A549 treated with RU486 at 1 μM for 4 hours (cell line): ENCODE data around the gene MPHOSPH9. TPM values are rescaled to one million over a fixed set of nuclear protein-coding genes. Genes with fewer than 3 reads are reported as not detected.

Experiments used
- total RNA-seq: library from RNA; stranded (reverse); fragments of 200-300 nt; extraction: Qiagen RNA extraction; gene quantifications from 5 replicates; pipeline ENCODE4 v1.2.3, GENCODE V29; 2022; ENCODE audit warnings: low read depth

Gene MPHOSPH9, protein sequence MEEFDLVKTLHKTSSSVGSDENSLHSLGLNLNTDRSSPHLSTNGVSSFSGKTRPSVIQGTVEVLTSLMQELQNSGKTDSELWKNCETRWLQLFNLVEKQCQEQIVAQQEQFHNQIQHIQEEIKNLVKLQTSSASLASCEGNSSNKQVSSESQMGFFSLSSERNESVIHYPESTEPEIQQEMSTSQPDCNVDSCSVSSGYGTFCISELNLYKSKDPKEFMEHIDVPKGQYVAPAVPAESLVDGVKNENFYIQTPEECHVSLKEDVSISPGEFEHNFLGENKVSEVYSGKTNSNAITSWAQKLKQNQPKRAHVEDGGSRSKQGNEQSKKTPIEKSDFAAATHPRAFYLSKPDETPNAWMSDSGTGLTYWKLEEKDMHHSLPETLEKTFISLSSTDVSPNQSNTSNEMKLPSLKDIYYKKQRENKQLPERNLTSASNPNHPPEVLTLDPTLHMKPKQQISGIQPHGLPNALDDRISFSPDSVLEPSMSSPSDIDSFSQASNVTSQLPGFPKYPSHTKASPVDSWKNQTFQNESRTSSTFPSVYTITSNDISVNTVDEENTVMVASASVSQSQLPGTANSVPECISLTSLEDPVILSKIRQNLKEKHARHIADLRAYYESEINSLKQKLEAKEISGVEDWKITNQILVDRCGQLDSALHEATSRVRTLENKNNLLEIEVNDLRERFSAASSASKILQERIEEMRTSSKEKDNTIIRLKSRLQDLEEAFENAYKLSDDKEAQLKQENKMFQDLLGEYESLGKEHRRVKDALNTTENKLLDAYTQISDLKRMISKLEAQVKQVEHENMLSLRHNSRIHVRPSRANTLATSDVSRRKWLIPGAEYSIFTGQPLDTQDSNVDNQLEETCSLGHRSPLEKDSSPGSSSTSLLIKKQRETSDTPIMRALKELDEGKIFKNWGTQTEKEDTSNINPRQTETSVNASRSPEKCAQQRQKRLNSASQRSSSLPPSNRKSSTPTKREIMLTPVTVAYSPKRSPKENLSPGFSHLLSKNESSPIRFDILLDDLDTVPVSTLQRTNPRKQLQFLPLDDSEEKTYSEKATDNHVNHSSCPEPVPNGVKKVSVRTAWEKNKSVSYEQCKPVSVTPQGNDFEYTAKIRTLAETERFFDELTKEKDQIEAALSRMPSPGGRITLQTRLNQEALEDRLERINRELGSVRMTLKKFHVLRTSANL
- total RNA-seq, result 19.3 to 27.6 TPM (median 20.5 TPM) in 5 replicates

DNA sequence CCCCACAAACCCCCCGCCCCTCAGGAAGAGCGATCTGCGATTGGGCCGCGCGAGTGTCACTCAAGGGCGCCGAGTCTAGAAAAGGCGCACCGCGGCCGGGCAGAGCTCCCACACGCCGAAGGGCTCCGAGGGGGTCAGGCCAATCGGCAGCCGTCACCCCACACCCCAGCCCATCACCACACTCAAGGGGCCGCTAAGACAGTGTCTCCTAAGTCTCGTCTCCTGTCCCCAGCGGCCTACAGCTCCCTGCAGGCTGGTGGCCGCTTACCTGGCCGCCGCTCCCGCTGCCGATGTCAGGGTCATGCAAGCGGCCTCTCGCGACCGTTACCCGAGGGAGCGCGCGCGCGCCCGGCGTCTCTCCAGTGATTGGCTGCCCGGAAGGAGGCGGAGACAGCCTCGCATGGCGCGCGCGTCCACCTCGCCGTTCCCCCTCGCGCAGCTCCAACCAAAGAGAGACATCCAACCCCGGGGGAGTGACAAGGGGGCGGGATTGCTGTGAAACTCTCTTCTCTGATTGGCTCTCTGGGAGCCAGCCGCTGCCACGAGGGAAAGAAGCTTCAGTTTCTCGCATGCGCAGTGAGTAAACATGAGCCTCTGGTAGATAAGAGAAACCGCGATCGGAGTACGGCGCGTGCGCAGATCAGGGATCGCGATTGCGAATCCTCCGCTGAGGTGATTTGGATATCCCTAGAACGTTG, at the start of gene MPHOSPH9, which contains the start of gene MTRFR:
Gene MPHOSPH9 (minus strand): TSS at position 335 of the 698 bp plus-strand sequence. CDS start 2,777 bp downstream, outside the sequence.
Gene MTRFR (plus strand): TSS at position 630 of the 698 bp plus-strand sequence. CDS start 20,239 bp downstream, outside the sequence.

DNA sequence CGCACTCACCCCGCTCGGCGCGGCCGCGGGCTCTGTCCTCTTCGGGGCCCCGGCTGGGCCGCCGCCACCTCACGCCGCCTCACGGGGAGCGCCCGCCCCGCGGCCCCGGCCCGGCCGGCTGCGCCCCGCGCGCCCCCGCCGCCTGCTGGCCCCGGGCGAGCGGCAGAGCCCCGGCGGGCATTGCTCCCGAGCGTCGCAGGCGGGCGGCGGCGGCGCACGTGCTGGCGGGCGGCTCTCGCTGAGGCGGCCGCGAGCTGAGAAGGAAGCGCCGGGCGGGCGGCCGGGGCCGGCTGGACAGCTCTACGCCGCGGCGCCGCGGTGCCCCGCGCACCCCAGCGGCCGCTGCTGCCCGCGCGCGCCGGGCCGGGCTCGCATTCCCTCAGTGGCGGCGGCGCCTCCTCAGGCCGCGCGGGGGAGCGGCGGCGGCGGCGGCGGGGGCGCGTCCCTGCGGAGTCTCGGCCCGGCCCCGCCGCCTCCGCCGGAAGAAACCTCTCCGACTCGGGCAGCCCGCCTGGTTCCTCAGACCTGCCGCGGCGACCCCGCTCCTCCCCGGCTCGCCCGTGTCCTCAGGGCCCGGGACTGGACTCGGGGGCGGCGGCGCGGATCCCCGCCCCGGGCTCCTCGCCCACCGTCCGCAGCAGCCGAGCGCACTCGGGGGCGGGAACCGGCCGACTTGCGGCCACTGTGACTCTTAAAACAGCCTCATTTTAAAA, 82.0 kb downstream of the MPHOSPH9 start, which contains the start of gene PITPNM2:
Gene PITPNM2 (minus strand): TSS at position 347 of the 713 bp plus-strand sequence. CDS start 116,500 bp downstream, outside the sequence.

Other genes starting within 250 kb of the MPHOSPH9 start
- gene PITPNM2, start 82.1 kb downstream of the MPHOSPH9 start, total RNA-seq, result 11.7 to 20.3 TPM (median 16.9 TPM) in 5 replicates
- gene MTRFR, start 295 bp upstream of the MPHOSPH9 start, total RNA-seq, result 13.9 to 21.5 TPM (median 16.6 TPM) in 5 replicates
- 97.7 to 187 TPM (median 163 TPM) in 5 replicates for gene CDK2AP1, start 38.7 kb upstream of the MPHOSPH9 start, total RNA-seq
- gene SBNO1, start 131.7 kb upstream of the MPHOSPH9 start, total RNA-seq, result 15.7 to 27.7 TPM (median 25.3 TPM) in 5 replicates
- 48.6 to 55.5 TPM (median 53.9 TPM) in 5 replicates for gene KMT5A, start 151.0 kb upstream of the MPHOSPH9 start, total RNA-seq
- 1.5 to 1.7 TPM (median 1.7 TPM) in 5 replicates for gene RILPL2, start 203.5 kb upstream of the MPHOSPH9 start, total RNA-seq
- 19.1 to 23.0 TPM (median 19.7 TPM) in 5 replicates for gene SNRNP35, start 225.0 kb upstream of the MPHOSPH9 start, total RNA-seq